Measurements from ENCODE around the gene MGAT4D.

GRCh38 chr4:140469791-140470733, 28.0 kb downstream of the MGAT4D start:
- no peak for TF ChIP-seq POLR2A (IDR thresholded peaks at IDR 0.05; ENCODE audit: borderline replicate concordance, extremely low read depth, insufficient read depth, insufficient read length)
- TF ChIP-seq SP1 (IDR thresholded peaks at IDR 0.05; ENCODE audit: low read depth): no peak
- TF ChIP-seq ATF3 (IDR thresholded peaks at IDR 0.05): no peak
- TF ChIP-seq, protein P1, sequence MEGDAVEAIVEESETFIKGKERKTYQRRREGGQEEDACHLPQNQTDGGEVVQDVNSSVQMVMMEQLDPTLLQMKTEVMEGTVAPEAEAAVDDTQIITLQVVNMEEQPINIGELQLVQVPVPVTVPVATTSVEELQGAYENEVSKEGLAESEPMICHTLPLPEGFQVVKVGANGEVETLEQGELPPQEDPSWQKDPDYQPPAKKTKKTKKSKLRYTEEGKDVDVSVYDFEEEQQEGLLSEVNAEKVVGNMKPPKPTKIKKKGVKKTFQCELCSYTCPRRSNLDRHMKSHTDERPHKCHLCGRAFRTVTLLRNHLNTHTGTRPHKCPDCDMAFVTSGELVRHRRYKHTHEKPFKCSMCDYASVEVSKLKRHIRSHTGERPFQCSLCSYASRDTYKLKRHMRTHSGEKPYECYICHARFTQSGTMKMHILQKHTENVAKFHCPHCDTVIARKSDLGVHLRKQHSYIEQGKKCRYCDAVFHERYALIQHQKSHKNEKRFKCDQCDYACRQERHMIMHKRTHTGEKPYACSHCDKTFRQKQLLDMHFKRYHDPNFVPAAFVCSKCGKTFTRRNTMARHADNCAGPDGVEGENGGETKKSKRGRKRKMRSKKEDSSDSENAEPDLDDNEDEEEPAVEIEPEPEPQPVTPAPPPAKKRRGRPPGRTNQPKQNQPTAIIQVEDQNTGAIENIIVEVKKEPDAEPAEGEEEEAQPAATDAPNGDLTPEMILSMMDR (IDR thresholded peaks at IDR 0.05 in 2 of 3, conservative IDR thresholded peaks at IDR 0.05 in 1 of 3; ENCODE audit: borderline replicate concordance in 1 of 3, insufficient read depth in 1 of 3, low read depth in 2 of 3, low read length in 2 of 3): no peak
- TF ChIP-seq, protein P2, sequence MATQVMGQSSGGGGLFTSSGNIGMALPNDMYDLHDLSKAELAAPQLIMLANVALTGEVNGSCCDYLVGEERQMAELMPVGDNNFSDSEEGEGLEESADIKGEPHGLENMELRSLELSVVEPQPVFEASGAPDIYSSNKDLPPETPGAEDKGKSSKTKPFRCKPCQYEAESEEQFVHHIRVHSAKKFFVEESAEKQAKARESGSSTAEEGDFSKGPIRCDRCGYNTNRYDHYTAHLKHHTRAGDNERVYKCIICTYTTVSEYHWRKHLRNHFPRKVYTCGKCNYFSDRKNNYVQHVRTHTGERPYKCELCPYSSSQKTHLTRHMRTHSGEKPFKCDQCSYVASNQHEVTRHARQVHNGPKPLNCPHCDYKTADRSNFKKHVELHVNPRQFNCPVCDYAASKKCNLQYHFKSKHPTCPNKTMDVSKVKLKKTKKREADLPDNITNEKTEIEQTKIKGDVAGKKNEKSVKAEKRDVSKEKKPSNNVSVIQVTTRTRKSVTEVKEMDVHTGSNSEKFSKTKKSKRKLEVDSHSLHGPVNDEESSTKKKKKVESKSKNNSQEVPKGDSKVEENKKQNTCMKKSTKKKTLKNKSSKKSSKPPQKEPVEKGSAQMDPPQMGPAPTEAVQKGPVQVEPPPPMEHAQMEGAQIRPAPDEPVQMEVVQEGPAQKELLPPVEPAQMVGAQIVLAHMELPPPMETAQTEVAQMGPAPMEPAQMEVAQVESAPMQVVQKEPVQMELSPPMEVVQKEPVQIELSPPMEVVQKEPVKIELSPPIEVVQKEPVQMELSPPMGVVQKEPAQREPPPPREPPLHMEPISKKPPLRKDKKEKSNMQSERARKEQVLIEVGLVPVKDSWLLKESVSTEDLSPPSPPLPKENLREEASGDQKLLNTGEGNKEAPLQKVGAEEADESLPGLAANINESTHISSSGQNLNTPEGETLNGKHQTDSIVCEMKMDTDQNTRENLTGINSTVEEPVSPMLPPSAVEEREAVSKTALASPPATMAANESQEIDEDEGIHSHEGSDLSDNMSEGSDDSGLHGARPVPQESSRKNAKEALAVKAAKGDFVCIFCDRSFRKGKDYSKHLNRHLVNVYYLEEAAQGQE (IDR thresholded peaks at IDR 0.05; ENCODE audit: low read depth): no peak
- no peak for TF ChIP-seq EZH2phosphoT487 (IDR thresholded peaks at IDR 0.05; ENCODE audit: borderline replicate concordance)
- TF ChIP-seq YY1 (IDR thresholded peaks at IDR 0.05; ENCODE audit: extremely low read depth, insufficient replicate concordance, low read depth, low read length): no peak
- TF ChIP-seq FOSL1 (IDR thresholded peaks at IDR 0.05; ENCODE audit: low read depth): no peak

Data from HCT116 (cell line).